PFSK-1 (cell line): ENCODE measurements around the gene OXER1.

Source experiments
- FOXP2 ChIP-seq: optimal IDR thresholded peaks from 2 replicates; pipeline ENCODE3; 2011; ENCODE audit warnings: borderline replicate concordance, control low read depth, inconsistent platforms; ENCODE audit not compliant: insufficient read depth; ENCODE audit errors: extremely low read length, extremely low read depth
- POLR2AphosphoS5 ChIP-seq: IDR thresholded peaks from 2 replicates; pipeline ENCODE4 v1.6.1; 2012; ENCODE audit warnings: low read depth, mild to moderate bottlenecking, control low read depth, low read length, moderate library complexity
- SIN3A ChIP-seq: IDR thresholded peaks from 2 replicates; pipeline ENCODE4 v1.6.1; 2012; ENCODE audit warnings: mild to moderate bottlenecking, low read length, moderate library complexity, borderline replicate concordance; ENCODE audit not compliant: insufficient read depth
- TAF1 ChIP-seq: IDR thresholded peaks from 2 replicates; pipeline ENCODE4 v1.6.1; 2012; ENCODE audit warnings: low read length, control low read depth, borderline replicate concordance; ENCODE audit not compliant: insufficient read depth
- TF ChIP-seq, protein P1 (sequence below), 2 experiments: IDR thresholded peaks; 2 replicates each; pipeline versions ENCODE4 v1.6.1 to v1.8.0; 2011 to 2012; ENCODE audit warnings: low read depth in 2 of 2, low read length in 2 of 2, control low read depth in 1 of 2, inconsistent platforms in 1 of 2, mild to moderate bottlenecking in 1 of 2, moderate library complexity in 1 of 2; ENCODE audit not compliant: insufficient read depth in 1 of 2

OXER1 gene

GRCh38 chr2:42799881-42800280 is 35.9 kb upstream of the OXER1 start:
- TF ChIP-seq POLR2AphosphoS5 (no peak), SIN3A (no peak), TAF1 (no peak), FOXP2 (no peak)
- TF ChIP-seq, protein P1, sequence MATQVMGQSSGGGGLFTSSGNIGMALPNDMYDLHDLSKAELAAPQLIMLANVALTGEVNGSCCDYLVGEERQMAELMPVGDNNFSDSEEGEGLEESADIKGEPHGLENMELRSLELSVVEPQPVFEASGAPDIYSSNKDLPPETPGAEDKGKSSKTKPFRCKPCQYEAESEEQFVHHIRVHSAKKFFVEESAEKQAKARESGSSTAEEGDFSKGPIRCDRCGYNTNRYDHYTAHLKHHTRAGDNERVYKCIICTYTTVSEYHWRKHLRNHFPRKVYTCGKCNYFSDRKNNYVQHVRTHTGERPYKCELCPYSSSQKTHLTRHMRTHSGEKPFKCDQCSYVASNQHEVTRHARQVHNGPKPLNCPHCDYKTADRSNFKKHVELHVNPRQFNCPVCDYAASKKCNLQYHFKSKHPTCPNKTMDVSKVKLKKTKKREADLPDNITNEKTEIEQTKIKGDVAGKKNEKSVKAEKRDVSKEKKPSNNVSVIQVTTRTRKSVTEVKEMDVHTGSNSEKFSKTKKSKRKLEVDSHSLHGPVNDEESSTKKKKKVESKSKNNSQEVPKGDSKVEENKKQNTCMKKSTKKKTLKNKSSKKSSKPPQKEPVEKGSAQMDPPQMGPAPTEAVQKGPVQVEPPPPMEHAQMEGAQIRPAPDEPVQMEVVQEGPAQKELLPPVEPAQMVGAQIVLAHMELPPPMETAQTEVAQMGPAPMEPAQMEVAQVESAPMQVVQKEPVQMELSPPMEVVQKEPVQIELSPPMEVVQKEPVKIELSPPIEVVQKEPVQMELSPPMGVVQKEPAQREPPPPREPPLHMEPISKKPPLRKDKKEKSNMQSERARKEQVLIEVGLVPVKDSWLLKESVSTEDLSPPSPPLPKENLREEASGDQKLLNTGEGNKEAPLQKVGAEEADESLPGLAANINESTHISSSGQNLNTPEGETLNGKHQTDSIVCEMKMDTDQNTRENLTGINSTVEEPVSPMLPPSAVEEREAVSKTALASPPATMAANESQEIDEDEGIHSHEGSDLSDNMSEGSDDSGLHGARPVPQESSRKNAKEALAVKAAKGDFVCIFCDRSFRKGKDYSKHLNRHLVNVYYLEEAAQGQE (IDR thresholded peaks at IDR 0.05; ENCODE audit: insufficient read depth in 1 of 2, low read depth in 2 of 2, low read length in 2 of 2) = no peak

- TF ChIP-seq TAF1 (no peak), SIN3A (no peak), POLR2AphosphoS5 (no peak), FOXP2 (no peak)
- TF ChIP-seq, protein P1 (IDR thresholded peaks at IDR 0.05; ENCODE audit: insufficient read depth in 1 of 2, low read depth in 2 of 2, low read length in 2 of 2) = no peak
Measured at GRCh38 chr2:42797281-42797680, 33.3 kb upstream of the OXER1 start.

- TF ChIP-seq FOXP2 = no peak
- no peak for TF ChIP-seq TAF1
- no peak for TF ChIP-seq SIN3A
- TF ChIP-seq POLR2AphosphoS5 = no peak
- TF ChIP-seq, protein P1 (IDR thresholded peaks at IDR 0.05; ENCODE audit: insufficient read depth in 1 of 2, low read depth in 2 of 2, low read length in 2 of 2) = no peak
Measured at GRCh38 chr2:42796427-42797248, 32.7 kb upstream of the OXER1 start.

GRCh38 chr2:42795841-42796301 is 31.9 kb upstream of the OXER1 start:
- no peak for TF ChIP-seq SIN3A
- no peak for TF ChIP-seq TAF1
- no peak for TF ChIP-seq FOXP2
- TF ChIP-seq, protein P1 (IDR thresholded peaks at IDR 0.05; ENCODE audit: insufficient read depth in 1 of 2, low read depth in 2 of 2, low read length in 2 of 2) = no peak
- TF ChIP-seq POLR2AphosphoS5 = no peak

GRCh38 chr2:42795275-42795674 is 31.3 kb upstream of the OXER1 start:
- TF ChIP-seq, protein P1 (IDR thresholded peaks at IDR 0.05; ENCODE audit: insufficient read depth in 1 of 2, low read depth in 2 of 2, low read length in 2 of 2) = no peak
- TF ChIP-seq FOXP2 = no peak
- no peak for TF ChIP-seq TAF1
- TF ChIP-seq SIN3A = no peak
- TF ChIP-seq POLR2AphosphoS5 = no peak
